GM19455 (cell line): ENCODE results near the gene RAPGEF1.
A peak's percentile ranks its signal among the peaks of the same experiment; 100 is the strongest.
"Not testable (repeated sequence)": the region's sequence is repeated elsewhere in the genome, so short reads cannot be mapped to it uniquely, and the experiment has no call there.

Source experiments
- ATAC-seq: cut with Tn5 transposase; IDR thresholded peaks from one replicate; pipeline ENCODE4 v1.9.1; 2021; ENCODE audit not compliant: unreplicated experiment

RAPGEF1 gene

DNA sequence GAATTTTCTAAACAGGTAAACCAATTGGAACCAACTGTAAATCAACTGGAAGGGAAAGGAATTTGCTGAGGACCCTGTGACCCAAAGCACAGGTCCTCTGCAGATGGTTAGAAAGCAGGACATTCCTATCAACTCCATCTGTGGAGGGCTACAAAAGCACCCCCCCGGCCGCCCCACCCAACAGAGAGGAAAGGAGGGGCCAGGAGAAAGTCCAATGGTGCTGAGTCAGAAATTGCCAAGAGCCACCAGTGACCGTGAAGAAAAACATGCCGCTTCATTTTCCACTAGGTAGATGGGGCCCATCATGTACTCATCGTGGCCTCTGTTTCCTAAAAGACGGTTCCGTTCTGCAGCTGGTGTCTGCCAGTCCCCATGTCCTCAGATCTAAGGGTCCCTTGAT is 66.3 kb downstream of the RAPGEF1 start:
- ATAC-seq = no peak

DNA sequence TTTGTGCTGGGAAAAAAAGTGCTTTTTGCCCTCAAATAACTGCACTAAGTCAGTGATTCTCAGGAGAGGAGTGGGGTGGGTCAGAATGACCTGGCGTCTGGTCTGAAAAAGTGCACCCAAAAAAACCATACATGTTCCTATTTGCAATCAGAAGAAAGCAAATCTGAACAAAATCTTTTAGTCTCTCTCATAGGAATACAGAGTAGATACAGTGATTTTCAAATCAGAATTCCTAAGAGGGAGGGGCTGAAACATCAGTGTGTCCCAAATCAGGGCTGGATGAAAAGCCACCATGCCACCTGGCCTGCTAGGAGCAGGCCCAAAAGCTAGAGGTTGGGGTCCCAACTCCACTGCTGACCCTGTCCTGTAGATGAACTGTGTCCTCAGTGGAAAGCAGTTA is 66.8 kb downstream of the RAPGEF1 start:
- ATAC-seq = no peak

DNA sequence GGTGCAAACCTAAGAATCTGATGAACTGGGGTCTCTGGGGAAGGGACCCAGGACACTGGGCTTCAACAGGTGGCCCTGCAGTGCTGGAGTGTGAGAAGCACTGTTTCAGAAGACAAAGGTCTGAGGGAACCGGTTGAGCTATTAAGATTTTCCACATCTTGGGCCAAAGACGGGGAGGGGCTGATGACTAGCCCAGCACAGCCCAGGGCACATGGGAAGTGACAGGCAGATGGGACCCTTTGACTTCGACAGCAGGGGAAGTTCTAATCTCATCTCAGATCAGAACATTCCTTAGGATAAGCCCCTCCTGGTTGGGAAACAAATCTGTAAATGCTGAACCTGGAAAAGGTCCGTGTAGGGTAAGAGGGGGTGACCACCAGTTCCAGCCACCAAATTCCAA is 67.4 kb downstream of the RAPGEF1 start:
- no peak for ATAC-seq

GRCh38 chr9:131671133-131671520 is 68.7 kb downstream of the RAPGEF1 start:
- no peak for ATAC-seq

DNA sequence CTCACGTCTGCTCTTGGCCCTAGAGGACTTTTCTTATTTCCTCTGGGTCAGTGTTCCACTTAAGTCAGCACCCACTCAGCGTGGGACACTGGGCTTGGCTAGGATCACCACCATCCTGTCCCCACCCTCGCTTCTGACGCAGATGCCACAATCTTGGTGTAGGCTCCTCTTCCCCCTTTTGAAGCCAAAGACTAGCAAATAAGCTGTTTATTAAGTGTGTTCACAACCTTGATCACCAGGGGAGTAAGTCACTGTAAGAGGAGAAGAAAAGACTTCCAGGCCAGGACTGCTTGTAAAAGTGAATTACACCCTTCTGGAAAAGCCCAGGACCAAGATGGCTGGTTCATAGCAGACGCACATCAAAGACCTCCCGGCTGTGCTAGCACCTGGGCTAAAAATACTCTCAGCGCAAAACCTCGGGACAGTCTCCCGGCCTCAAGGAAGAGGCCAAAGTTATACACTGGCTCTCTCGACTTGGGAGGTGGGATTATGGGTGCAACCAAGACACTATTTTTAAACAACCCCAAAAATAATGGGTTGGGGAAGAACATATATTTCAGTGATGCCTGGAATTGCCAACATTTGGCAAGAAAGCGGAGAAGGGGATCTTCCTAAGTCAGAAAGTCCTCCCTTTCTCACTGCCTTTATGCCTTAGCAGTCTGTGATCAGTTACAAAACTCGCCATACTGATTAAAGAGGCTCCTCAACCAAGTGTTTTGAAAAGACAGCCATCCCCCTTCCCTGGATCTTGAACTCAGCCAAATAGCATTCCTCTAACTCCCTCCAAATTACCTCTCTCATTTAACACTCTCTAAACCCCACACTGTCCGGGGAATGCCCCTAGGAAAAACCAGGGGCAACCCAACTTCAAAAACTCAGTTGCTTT is 69.4 kb downstream of the RAPGEF1 start:
- ATAC-seq = no peak

- no peak for ATAC-seq
Observed at GRCh38 chr9:131669269-131670157, 70.4 kb downstream of the RAPGEF1 start.

DNA sequence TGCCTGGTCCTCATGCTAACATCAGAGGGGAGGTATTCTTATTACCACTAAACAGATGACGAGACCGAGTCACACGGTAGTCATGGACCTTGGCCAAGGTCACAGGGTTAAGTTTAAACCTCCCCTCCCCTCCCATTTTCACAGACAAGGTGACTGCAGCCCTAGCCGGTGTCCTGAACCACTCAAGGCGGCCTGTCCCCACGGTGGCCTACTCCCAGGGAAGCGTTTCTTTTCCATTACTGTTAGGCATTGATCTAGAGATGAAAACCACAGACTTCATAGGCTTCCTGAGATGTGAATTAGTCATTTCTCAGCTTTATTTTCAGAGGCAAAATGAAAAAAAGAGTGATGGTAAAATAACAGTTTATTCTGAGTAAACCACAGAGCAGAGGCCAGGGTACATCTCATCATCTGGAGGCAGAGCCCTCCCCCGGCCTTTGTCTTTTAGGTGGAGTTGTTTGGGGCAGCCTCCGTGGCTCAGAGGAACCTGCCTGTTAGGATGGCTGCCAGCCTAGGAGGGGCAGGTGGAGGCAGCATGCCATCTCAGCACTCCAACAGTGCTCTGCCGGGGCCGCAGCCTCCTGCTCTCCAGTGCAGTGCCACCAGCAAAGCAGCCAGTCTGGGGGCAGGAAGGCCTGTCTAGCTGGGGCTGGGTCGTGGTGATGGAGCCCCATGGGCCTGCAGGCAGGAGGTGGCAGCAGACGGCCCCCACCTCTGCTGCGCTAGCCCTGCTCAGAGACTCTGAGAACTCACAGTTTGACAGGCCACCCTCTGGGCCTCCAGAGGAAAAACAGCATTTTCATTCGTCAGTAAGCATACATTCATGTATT is 71.2 kb downstream of the RAPGEF1 start:
- no peak for ATAC-seq

- ATAC-seq = no peak
Observed at GRCh38 chr9:131668057-131668438, 71.8 kb downstream of the RAPGEF1 start.

- ATAC-seq = no peak
Observed at GRCh38 chr9:131667576-131667975, 72.3 kb downstream of the RAPGEF1 start.

- no peak for ATAC-seq
Observed at GRCh38 chr9:131666774-131667173, 73.1 kb downstream of the RAPGEF1 start.

DNA sequence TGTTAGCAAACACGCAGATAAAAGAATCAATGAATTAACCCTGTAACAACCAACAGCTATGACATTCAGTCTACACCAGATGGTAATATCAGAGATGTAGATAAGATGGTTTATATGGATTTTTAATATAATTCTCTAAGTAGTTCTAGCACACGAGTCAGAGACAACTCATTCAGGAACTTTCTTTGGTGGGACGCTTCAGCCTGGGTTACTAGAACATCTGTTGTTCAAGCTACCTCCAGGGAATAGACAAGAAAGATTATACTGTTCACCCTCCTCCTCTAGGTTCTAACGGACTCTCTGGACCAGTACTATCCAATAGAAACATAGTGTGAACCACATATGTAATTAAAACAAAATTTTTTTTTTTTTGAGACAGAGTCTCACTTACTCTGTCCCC is 73.8 kb downstream of the RAPGEF1 start:
- ATAC-seq = no peak

GRCh38 chr9:131663288-131663687 is 76.6 kb downstream of the RAPGEF1 start:
- ATAC-seq = no peak

DNA sequence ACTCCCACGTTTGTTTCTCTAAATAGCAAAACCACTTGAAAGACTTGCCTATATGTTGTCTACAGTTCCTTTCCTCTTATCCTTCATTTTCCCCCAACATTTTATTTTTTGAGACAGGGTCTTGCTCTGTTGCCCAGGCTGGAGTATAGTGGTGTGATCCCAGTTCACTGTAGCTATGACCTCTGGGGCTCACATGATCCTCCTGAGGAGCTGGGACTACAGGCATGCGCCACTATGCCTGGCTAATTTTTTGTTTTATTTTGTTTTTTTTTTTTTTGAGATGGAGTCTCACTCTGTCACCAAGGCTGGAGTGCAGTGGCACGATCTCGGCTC is 77.6 kb downstream of the RAPGEF1 start:
- ATAC-seq = not testable (repeated sequence)

DNA sequence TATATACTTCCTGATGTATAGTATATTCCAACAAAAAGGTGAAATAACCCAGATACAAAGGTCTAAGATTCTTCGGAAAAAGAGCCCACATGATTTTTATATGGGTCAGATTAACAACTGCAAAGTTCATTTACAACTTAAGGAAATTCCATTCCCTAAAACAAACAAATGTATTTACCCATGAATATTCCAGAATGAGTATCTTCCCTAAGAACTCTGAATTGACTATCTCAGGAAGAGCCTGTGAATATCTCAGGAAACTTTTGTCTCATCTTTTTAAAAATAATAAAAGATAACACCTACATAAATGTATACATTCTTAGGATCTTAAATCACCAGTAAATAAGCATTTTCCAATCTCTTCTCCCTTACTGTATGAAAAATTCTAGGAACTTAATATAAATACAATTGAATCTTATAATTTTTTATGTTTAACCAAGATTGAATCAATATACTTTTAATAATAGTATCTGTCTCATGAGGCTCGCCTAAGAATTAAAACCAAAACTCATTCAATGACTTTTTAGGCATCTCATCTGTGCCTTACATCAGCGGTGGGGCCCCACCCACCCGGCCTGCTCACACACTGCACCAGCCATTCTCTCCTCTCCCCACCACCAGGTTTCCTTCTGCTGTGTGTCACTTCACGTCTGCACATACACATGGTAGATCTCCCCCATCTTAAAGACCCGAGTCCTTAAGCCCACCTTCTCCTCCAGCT is 78.1 kb downstream of the RAPGEF1 start:
- ATAC-seq = no peak

GRCh38 chr9:131660466-131661405 is 79.1 kb downstream of the RAPGEF1 start:
- no peak for ATAC-seq

GRCh38 chr9:131658377-131659129 is 81.3 kb downstream of the RAPGEF1 start:
- ATAC-seq = no peak

DNA sequence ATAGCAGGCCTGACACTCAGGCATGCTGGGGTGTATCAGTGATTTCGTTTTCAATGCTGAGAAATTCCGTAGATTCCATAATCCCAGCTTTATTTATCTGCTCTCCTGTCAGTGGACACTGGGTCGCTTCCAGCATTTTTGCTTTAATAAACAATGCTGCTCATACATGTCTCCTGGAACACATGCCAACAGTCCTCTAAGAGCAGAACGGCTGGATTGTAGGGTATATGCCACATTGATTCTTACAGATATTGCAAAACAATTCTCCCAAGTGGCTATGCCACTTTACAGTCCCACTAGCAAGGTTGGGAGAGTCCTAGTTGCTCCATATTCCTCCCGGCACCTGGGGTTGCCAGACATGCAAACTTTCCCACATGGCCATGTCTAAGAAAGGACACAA is 81.9 kb downstream of the RAPGEF1 start:
- ATAC-seq = no peak

DNA sequence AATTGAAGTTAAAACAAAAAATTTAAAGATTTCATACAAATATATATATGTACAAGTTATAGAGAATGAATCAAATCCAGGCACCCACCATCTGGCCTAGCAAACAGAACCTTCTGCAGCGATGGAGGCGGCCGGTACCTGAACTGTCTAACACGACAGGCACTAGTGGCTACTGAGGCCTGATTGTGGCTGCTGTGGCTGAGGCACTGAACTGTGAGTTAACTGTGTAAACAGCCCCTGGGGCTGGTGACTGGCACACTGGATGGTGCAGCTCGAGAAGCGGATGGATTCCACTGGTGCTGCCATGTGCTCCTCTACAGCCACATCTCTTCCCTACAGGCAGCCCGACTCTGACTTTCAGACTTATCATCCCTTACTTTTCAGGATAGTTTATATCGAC is 82.4 kb downstream of the RAPGEF1 start:
- ATAC-seq = no peak

GRCh38 chr9:131657037-131657377 is 82.9 kb downstream of the RAPGEF1 start:
- peak; percentile 12 for ATAC-seq
